IMR-90 (cell line): ENCODE measurements around the gene ITM2B. TPM values are rescaled to one million over a fixed set of nuclear protein-coding genes. Genes with fewer than 3 reads are reported as not detected.

Experiments
- ATAC-seq: fragments of 200-7000 bp; cut with Tn5 transposase; 2 replicates; pipeline ENCODE4 v1.9.1; 2020; ENCODE audit warnings: low read depth, mild to moderate bottlenecking, moderate library complexity
- BruUV-seq: library from RNA; stranded (reverse); fragments of 400-500 nt; replicated peaks from 2 replicates; lab custom pipeline; 2021; lab: Mats Ljungman, UMichigan
- CTCF ChIA-PET: fragments of 300-600 bp; formaldehyde crosslinking; extraction: SDS; loops from one replicate; lab custom pipeline; 2021; ENCODE audit warnings: antibody characterized with exemption; lab: Yijun Ruan, JAX
- POLR2A ChIA-PET: fragments of 300-600 bp; sonication (Branson Sonifier 250); formaldehyde crosslinking; loops from one replicate; lab custom pipeline; 2022; ENCODE audit warnings: antibody characterized with exemption; ENCODE audit not compliant: unreplicated experiment; lab: Charles Lee
- DNase-seq: peaks from one replicate; pipeline ENCODE4 v3.0.0; 2013
- H2AFZ ChIP-seq: replicated peaks from 2 replicates; pipeline ENCODE3; 2013; ENCODE audit warnings: low read length, mild to moderate bottlenecking; ENCODE audit not compliant: poor library complexity
- H2AK5ac ChIP-seq: 2 replicates; pipeline ENCODE4 v1.6.1; 2013; ENCODE audit warnings: low read depth, low read length, inconsistent platforms
- H2AK9ac ChIP-seq: replicated peaks from 2 replicates; pipeline ENCODE3; 2013; ENCODE audit warnings: mild to moderate bottlenecking, low read depth, low read length, moderate library complexity; ENCODE audit not compliant: poor library complexity
- H2BK120ac ChIP-seq: 2 replicates; pipeline ENCODE4 v1.6.1; 2013; ENCODE audit warnings: low read depth, low read length, inconsistent platforms
- H2BK15ac ChIP-seq: 3 replicates; pipeline ENCODE4 v1.6.1; 2013; ENCODE audit warnings: low read depth, low read length, inconsistent platforms
- H2BK20ac ChIP-seq: 2 replicates; pipeline ENCODE4 v1.6.1; 2013; ENCODE audit warnings: low read depth, mild to moderate bottlenecking, inconsistent platforms, low read length, moderate library complexity
- H2BK5ac ChIP-seq: 2 replicates; pipeline ENCODE4 v1.6.1; 2013; ENCODE audit warnings: mild to moderate bottlenecking, low read depth, low read length, inconsistent platforms; ENCODE audit not compliant: poor library complexity, severe bottlenecking
- H3K14ac ChIP-seq: replicated peaks from 2 replicates; pipeline ENCODE4 v1.6.1; 2013; ENCODE audit warnings: low read depth, low read length, inconsistent platforms
- H3K18ac ChIP-seq: 2 replicates; pipeline ENCODE4 v1.6.1; 2013; ENCODE audit warnings: low read depth, low read length, control low read depth
- H3K23ac ChIP-seq: 2 replicates; pipeline ENCODE4 v1.6.1; 2013; ENCODE audit warnings: low read depth, low read length, inconsistent platforms
- H3K27ac ChIP-seq: 2 replicates; pipeline ENCODE4 v1.5.1; 2013; ENCODE audit warnings: mild to moderate bottlenecking, control low read depth, low read length; ENCODE audit not compliant: insufficient read depth
- H3K27me3 ChIP-seq: 2 replicates; pipeline ENCODE4 v1.6.1; 2013; ENCODE audit warnings: low read length; ENCODE audit not compliant: control insufficient read depth, insufficient read depth
- H3K36me3 ChIP-seq: 2 replicates; pipeline ENCODE4 v1.6.1; 2013; ENCODE audit warnings: low read length, mixed read lengths; ENCODE audit not compliant: control insufficient read depth, insufficient read depth
- H3K4ac ChIP-seq: 2 replicates; pipeline ENCODE4 v1.6.1; 2013; ENCODE audit warnings: low read depth, low read length, inconsistent platforms
- H3K4me1 ChIP-seq: 2 replicates; pipeline ENCODE4 v1.6.1; 2013; ENCODE audit warnings: low read length, mixed read lengths; ENCODE audit not compliant: control insufficient read depth, insufficient read depth
- H3K4me2 ChIP-seq: 2 replicates; pipeline ENCODE4 v1.6.1; 2013; ENCODE audit warnings: low read depth, mild to moderate bottlenecking, control low read depth, low read length, moderate library complexity
- H3K4me3 ChIP-seq: 2 replicates; pipeline ENCODE4 v1.5.1; 2013; ENCODE audit warnings: low read depth, mild to moderate bottlenecking, control low read depth, low read length, moderate library complexity; ENCODE audit not compliant: insufficient read depth
- H3K56ac ChIP-seq: 2 replicates; pipeline ENCODE4 v1.6.1; 2013; ENCODE audit warnings: low read length, inconsistent platforms; ENCODE audit not compliant: insufficient read depth; ENCODE audit errors: extremely low read depth
- H3K79me1 ChIP-seq, 2 experiments: 2 replicates each; pipeline ENCODE4 v1.6.1; 2013; ENCODE audit warnings: low read length in 2 of 2, inconsistent platforms in 1 of 2, low read depth in 1 of 2
- H3K9ac ChIP-seq: 2 replicates; pipeline ENCODE4 v1.6.1; 2013; ENCODE audit warnings: low read depth, low read length, control low read depth
- H3K9me1 ChIP-seq: 2 replicates; pipeline ENCODE4 v1.6.1; 2013; ENCODE audit warnings: low read length, inconsistent platforms; ENCODE audit not compliant: insufficient read depth
- H3K9me3 ChIP-seq: 2 replicates; pipeline ENCODE4 v1.6.1; 2013; ENCODE audit warnings: low read length; ENCODE audit not compliant: control insufficient read depth, insufficient read depth
- H4K20me1 ChIP-seq: 2 replicates; pipeline ENCODE4 v1.6.1; 2013; ENCODE audit warnings: low read length, inconsistent platforms; ENCODE audit not compliant: insufficient read depth
- H4K5ac ChIP-seq: 2 replicates; pipeline ENCODE4 v1.6.1; 2013; ENCODE audit warnings: mild to moderate bottlenecking, low read depth, low read length, control low read depth
- H4K8ac ChIP-seq, 2 experiments: 2 replicates each; pipeline ENCODE4 v1.6.1; 2013; ENCODE audit warnings: low read depth in 2 of 2, low read length in 2 of 2, control low read depth in 1 of 2, inconsistent platforms in 1 of 2
- H4K91ac ChIP-seq: 2 replicates; pipeline ENCODE4 v1.6.1; 2013; ENCODE audit warnings: low read depth, low read length, inconsistent platforms; ENCODE audit not compliant: insufficient read depth
- CEBPB ChIP-seq: IDR thresholded peaks from 2 replicates; pipeline ENCODE4 v1.6.1; 2012; ENCODE audit warnings: low read depth, low read length, improper control_type of control experiment
- CTCF ChIP-seq: conservative IDR thresholded peaks from 2 replicates; pipeline ENCODE4 v1.5.1; 2012; ENCODE audit warnings: mild to moderate bottlenecking, low read depth, low read length, improper control_type of control experiment
- RFX5 ChIP-seq: IDR thresholded peaks from 2 replicates; pipeline ENCODE4 v1.8.0; 2012; ENCODE audit warnings: low read depth, mild to moderate bottlenecking, low read length, moderate library complexity
- WGBS, 2 experiments: methylation state at CpG; one replicate each; pipeline versions ENCODE4 v1.1.5 to v1.1.7; 2013; ENCODE audit warnings: missing lambda C conversion rate in 2 of 2; ENCODE audit not compliant: insufficient read length in 1 of 2; ENCODE audit errors: extremely low coverage in 2 of 2; 5-methylcytosine and 5-hydroxymethylcytosine counted together
- dilution Hi-C: fragments of 300-500 bp; cut with HindIII; formaldehyde crosslinking; loops from one replicate; pipeline ENCODE4 v1.14.3; 2018; ENCODE audit warnings: low sequenced_read_pairs; ENCODE audit not compliant: unreplicated experiment
- in situ Hi-C: fragments of 300-500 bp; cut with MboI; formaldehyde crosslinking; loops from 3 replicates; pipeline ENCODE4 v1.14.3; 2019; ENCODE audit warnings: low sequenced_read_pairs, inconsistent platforms, mixed read lengths
- intact Hi-C: fragments of 100-400 bp; cut with micrococcal nuclease; formaldehyde crosslinking; loops from 2 replicates; pipeline ENCODE4 v1.10.0; 2022
- polyA plus RNA-seq, 3 experiments: library from polyadenylated mRNA; depleted of rRNA; stranded (reverse); fragments of >200 nt; gene quantifications; 2 replicates each; pipeline ENCODE4 v1.2.3, GENCODE V29; 2012; ENCODE audit warnings: low replicate concordance in 1 of 3
- total RNA-seq: library from RNA; depleted of rRNA; stranded (reverse); fragments of >200 nt; gene quantifications from 2 replicates; pipeline ENCODE4 v1.2.3, GENCODE V29; 2012

ITM2B gene
- total and polyA plus RNA-seq, 2 of the 4 experiments (the other 2 are of a cell fraction) = 51.1 to 158 TPM

DNA sequence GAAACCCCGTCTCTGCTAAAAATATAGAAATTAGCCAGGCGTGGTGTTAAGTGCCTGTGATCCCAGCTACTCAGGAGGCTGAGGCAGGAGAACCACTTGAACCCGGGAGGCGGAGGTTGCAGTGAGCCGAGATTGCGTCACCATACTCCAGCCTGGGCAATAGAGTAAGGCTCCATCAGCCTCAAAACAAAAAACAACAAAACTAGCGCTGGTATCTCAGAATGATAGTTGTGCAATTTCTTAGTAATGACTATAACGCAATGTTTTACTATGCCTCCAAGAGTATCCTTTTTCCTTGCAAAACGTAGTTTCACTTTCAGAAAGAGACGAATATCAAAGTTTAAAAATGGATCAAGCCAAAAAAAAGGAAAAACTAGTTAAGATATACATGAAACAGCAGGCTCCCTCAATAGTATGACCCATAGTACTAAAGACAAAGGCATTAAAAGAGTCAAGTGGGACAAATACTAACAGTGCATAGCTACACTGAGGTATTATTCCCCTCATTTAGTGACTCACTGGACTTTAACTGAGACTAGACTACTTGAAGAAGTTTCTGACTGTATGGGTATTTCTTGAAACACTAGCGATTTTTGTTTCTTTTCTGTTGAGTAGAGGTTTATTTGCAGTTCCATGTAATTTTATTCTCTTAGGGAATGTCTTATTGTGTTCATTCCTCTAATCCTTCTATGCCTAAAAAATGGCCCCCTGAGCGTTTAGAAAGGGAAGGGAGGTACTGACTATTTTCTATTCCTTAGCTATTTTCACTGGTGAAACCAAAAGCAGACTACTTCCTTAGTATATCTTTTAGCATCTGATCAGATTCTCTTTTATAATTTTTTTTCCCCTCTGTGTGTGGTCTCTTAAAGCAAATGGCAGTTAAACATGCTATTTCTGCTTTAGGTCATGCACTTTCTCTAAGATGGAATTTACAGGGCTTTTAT lies 10.4 kb upstream of the ITM2B start:
- in situ Hi-C loops (no loop called here), dilution Hi-C loops (no loop called here), intact Hi-C loops (no loop called here)
- Histone ChIP-seq H2AFZ (no peak overlapping the region), H2BK5ac (peak overlapping the region; percentile 35), H3K56ac (no peak overlapping the region), H2AK9ac (no peak overlapping the region), H2BK20ac (no peak overlapping the region), H3K4me1 (peaks cover 4% of the 10 kb centered on the region; the same call in 1 of the 2 replicates), H3K4me2 (peak overlapping the region; percentile 79), H2BK120ac (no peak overlapping the region), H3K27me3 (peaks cover 5% of the 10 kb centered on the region), H3K36me3 (no peaks in the 10 kb centered on the region), H3K4ac (no peak overlapping the region), H3K27ac (no peak overlapping the region; the same call in 1 of the 2 replicates), H3K14ac (no peak overlapping the region), H3K9me1 (no peaks in the 10 kb centered on the region; the same call in 1 of the 2 replicates), H4K20me1 (no peaks in the 10 kb centered on the region), H4K91ac (no peak overlapping the region), H3K4me3 (peak overlapping the region; percentile 21; the same call in 1 of the 2 replicates), H3K79me1 (no peaks in the 10 kb centered on the region), H3K18ac (no peak overlapping the region), H3K23ac (no peak overlapping the region), H4K5ac (no peak overlapping the region), H2BK15ac (no peak overlapping the region), H2AK5ac (no peak overlapping the region), H3K9me3 (no peaks in the 10 kb centered on the region), H4K8ac (no peak overlapping the region), H3K9ac (0 out of 2 replicates have a peak overlapping the region, but pooled peaks have one; percentile 11)
- CTCF ChIA-PET = no interaction called here
- DNase-seq (peak; percentile 42), ATAC-seq (peak; percentile 71)
- BruUV-seq = no TSS peak
- POLR2A ChIA-PET = no interaction called here
- TF ChIP-seq RFX5 = no peak
- no peak for TF ChIP-seq CTCF
- TF ChIP-seq CEBPB = peak; percentile 88
- WGBS, 2 experiments = 80% methylated on average over 1 of the region's 12 CpGs; no CpG with 5 or more reads in 1 of the 2 experiments
